Stromal cell of bone marrow (primary cell): ENCODE results near the gene NGF.

ENCODE experiments used
- DNase-seq: peaks from one replicate; pipeline ENCODE4 v3.0.0-alpha.2; 2012; ENCODE audit warnings: low read depth

Gene NGF

DNA sequence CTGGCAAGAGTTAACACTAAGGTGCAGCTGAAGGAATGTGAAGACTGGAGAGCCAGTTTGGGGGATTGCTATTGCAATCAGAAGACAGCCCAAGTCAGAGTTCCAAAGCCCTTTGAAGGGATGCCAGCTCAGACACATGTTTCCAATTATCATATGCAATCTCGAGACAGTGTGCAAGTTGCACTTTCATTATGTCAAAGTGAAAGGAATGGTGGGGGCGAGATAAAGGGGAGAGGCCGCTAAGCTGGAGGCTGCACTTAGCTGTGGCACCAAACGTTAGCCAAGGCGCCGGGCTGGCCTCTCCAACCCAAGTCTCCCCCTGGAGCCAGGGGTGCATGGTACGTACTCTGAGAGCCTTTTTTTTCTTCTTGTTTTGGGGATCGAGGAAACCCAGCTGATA is 58.0 kb downstream of the NGF start:
- DNase-seq, result peak; percentile 34

GRCh38 chr1:115278211-115278610 is 59.8 kb downstream of the NGF start:
- no peak for DNase-seq

DNA sequence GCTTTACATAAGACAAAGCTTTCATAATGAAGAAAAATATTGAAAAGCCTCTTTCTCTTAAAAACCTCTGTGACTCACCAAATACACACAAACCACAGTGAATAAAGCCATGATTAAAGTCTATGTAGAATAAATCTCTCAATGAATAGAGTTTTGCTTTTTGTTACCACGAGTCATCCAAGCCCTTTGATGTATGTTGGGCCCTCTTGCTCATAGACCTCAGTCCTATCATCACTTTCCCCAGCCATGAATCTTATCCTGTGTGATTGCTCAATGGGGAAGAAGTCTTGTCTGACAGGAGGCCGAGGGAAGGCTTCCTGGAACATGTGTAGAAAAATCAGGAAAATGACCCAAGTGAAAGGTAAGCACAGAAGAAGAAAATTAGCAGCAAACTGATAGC is 60.8 kb downstream of the NGF start:
- DNase-seq, result peak; percentile 83

DNA sequence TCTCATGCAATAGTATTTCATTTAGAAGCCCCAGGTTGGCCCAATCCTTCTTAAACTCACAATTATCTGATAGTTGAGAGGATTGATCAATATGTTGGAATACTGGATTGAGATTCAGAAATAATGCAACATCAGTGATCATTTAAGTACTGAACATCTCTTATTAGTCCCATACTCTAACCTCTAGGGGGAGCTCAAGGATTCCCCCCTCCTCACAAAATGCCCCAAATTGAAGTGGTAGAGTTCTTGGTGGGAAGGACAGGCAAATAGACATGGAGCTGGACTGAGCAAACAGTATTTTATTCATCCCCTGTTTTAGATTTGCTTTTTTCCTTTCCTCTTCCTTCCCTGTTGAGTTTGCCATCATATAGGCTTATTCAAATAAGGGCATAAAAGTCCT is 62.8 kb downstream of the NGF start:
- no peak for DNase-seq

DNA sequence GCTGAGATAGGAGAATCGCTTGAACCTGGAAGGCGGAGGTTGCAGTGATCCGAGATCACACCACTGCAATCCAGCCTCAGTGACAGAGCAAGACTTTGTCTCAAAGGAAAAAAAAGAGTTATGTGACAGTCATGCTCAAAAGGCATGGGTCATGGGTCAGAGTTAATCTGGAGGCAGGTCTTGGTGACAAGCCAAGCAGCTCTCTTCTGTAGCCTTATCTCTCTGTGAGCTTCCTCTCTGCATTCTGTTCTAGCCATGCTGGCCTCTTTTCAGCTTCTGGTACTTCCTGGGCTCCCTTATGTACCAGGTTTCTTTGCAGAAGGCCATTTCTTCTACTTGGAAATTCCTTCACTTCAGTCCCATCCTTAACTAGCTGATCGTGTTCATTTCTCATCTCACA is 63.6 kb downstream of the NGF start:
- no peak for DNase-seq

DNA sequence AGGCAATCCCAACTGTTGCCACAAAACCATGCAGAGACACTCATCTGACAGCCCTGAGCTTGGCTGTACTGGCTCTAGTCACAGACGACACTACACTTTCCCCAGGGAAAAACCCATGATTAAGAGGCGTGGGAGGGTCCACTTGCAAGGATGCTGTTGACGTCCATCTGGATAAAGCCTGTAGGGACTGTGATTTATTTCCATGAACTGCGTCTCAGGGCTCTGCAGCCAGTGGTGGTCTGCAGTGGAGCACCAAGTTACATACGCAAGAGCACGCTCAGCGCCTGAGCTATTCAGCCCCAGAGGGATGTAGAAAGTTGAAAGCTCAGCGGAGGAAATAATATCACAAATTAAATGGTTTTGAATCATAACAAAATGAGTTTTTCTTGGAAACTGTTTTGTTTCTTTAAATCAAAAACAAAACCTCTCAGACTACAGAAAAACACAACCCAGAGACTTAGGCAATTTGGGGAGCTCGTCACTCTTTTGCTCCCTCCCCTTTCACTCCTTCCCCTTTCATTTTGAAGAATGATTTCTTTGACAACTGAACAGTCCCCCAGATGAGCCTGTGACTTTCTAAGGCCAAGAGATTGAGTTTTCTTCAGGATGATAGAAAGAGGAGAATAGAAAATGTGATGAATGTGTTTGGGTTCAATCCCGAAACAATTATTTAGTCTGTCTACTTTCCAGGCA is 71.2 kb downstream of the NGF start:
- DNase-seq, result peak; percentile 61

DNA sequence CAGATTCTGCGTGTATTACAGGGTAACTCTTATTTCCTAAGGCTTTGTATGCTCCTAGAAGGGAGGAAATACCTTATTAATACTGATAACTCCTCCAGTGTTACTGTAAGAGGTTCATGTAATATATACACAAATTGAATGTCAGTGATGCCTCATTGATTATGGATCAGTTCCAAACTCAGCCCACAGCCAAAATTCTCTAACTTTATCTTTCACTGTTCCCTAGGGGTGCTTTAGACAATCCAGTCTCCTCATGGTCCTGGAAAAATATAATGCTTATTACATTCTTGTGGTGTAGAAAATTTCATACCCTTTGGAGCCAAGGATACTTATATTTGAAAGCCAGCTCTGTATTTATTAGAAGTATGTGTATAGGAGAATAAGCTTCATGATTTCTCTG is 73.0 kb downstream of the NGF start:
- DNase-seq, result no peak

DNA sequence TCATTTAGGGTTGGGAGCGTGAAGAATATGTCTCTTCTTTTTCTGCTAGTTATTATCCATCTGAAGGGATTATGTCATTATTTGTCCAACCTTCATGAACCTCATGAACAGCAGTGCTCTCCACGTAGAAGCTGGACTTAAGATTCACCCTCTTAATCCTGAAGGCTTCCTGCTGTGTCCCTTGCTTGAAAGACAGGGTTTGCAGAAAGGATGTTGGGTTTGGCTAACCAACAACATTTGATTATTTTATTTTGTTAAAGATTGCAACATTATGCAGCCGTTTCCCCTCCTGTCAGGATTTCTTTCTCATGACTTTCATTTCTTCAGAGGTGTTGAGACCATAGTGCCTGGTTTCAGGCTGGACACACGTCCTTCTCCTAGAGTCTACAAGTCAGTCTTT is 75.2 kb downstream of the NGF start:
- no peak for DNase-seq

- no peak for DNase-seq
Measured at GRCh38 chr1:115261496-115261895, 76.6 kb downstream of the NGF start.

DNA sequence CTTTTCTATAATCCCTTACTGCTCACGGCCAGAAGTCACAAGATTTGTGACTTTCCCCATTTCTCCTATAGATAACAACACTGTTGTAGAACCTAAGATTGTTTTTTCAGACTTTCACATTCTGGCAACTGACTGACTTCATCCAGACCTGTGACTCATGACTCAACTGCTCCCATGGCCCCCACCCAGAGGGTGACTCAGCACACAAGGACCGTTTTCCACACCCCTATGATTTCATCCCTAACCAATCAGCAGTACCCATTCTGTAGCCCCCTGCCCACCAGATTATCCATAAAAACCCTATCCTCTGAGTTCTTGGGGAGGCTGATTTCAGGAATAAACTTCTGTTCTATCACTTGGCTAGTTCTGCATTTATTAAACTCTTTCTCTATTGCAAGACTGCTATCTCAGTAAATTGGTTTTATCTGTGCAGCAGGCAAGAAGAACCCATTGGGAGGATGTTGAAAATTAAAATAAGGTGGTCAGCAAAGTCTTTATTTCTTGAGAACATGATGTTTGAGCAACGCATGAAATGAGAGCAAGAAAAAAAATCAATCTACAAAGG is 79.7 kb downstream of the NGF start:
- DNase-seq, result peak; percentile 69

- DNase-seq, result no peak
Measured at GRCh38 chr1:115257591-115257990, 80.5 kb downstream of the NGF start.

GRCh38 chr1:115255154-115255553 is 82.9 kb downstream of the NGF start:
- no peak for DNase-seq

DNA sequence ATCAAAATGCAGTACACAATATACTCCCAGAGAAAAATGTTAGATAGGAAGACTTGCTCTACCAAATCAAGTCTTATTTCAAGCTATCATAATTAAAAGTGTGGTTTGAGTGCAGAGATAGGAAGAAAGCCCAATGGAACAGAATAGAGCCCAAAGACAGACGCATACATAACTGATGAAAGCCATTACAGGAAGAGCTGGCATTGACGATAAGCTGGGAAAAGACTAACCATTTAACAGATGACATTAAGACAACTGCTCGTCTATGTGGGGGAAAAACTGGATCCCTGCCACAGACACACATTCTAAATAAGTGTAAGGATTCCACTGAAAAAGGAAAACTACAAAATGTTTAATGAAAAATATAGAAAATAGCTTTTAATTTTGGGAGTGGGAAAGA is 85.5 kb downstream of the NGF start:
- no peak for DNase-seq

DNA sequence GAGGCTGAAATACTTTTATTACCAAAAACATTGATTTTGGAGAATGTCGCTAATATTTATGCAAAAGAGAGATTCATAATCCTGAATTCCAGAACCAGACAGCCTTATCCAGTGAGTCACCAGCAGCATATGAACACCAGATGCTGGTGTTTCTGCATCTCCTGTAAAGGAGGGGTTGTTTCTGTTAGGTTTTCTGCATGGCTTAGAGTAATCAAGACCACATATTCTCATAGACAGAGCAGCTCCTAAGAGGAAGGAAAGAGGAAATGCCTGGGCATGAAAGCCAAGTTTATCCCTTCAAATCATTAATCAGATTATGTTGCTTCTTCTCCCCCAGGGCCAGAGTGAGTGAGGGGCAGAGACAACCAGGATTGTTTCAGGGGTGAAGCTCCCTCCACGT is 86.2 kb downstream of the NGF start:
- peak; percentile 71 for DNase-seq

DNA sequence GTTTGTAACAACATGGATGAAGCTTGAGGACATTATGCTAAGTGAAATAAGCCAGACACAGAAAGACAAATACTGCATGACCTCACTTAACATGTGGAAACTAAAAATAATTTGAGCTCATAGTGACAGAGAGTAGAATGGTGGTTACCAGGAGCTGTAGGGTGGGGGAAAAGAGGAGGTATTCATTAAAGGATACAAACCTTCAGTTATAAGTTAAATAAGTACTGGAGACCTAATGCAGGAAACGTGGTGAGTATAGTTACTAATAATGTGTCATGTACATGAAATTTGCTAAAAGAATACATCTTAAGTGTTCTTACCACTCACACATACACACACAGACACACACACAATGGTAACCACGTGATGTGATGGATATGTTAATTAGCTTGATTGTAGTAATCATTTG is 86.7 kb downstream of the NGF start:
- no peak for DNase-seq

- DNase-seq, result no peak
Measured at GRCh38 chr1:115246526-115246925, 91.5 kb downstream of the NGF start.

DNA sequence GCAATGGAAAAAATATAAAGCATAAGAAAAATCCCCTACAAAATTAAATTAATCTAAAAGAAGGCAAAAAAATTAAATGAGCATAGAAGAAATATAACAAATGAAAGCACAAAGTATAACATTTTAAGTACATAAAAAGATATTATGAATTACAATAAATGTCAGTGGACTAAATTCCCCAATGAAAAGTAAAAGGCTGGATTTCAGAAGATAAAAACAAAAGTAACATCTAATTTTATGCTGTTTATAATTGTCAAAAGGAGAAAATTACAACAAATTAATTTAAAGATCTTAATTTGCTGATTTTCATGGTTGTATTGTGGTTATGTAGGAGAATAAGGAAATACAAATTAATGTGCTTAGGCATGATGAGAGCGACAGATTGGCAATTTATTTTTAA is 92.8 kb downstream of the NGF start:
- DNase-seq, result no peak

DNA sequence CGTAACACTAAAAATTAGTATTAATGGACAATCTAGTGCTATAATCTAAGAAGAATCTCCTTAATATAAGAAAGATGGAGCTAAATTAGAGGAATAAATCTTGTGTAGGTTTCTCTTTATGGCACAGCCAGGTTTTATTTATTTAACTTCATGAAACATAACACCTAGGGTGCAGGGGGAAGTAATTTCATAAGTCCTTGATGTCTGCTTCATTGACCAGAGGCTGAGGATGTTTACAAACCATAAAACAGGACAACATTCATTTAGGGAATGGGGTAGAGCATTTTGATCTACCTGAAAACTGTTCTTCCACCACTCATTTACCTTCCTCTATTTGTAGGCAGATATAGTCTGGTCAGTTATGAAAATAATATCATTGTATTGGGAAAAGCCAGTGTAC is 95.5 kb downstream of the NGF start:
- no peak for DNase-seq

- no peak for DNase-seq
Measured at GRCh38 chr1:115241309-115241708, 96.7 kb downstream of the NGF start.

DNA sequence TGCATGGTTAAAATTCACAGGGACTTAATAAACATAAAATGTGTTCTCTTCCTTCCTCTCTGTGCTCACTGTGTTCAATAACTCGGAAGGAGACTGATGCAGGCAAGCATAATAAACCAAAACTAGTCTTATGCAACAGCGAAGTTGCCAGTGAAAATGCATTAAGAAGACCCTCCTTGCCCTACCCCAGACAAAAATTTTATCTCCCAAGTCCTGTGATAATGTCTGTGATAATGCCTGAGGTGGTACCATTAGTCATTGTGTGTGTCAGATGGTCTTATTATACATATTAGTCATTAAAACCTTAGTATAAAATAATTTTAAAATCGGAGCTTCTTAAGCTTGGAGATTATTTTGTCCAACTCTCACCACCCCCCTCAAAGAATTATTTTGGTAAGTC is 97.8 kb downstream of the NGF start:
- no peak for DNase-seq

- DNase-seq, result peak; percentile 73
Measured at GRCh38 chr1:115239426-115239825, 98.6 kb downstream of the NGF start.

DNA sequence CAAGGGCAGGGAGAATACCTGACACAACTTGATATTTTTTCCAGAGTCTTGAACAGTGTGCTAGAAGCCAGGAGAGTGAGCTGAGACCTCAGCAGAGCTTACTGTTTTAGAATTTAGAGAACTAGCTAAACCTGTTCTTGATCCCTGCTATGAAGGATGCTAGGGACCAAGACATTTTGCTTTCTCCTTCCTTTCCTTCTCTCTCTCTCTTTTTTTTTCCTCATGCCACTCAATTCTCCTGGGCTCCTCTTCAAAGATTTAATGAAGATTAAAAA is 99.0 kb downstream of the NGF start:
- DNase-seq, result no peak

GRCh38 chr1:115238336-115239147 is 99.5 kb downstream of the NGF start:
- no peak for DNase-seq

DNA sequence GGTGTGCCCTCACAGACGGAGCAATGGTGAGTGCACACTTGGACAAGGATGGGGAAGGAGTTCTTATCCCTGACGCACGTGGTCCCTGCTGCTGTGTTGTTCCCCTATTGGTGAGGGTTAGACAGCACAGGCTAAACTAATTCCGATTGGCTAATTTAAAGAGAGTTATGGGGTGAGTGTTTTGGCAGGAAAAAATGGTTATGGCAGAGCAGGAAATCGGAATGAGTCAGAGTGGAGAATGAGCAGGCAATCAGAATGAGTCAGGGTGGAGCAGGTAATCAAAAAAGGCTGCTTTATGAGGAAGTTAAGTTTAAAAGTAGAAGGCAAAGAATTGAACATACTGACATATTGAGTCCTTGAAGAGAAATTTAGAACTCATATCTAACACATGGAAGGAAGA is 100.5 kb downstream of the NGF start:
- DNase-seq, result no peak
